GM08714 (cell line): ENCODE results near the gene SNCB.

ENCODE experiments used
- H3K4me3 ChIP-seq: fragments of 200-500 bp; sonication (Bioruptor generic); 2 replicates; pipeline ENCODE4 v1.5.1; 2014; ENCODE audit warnings: mild to moderate bottlenecking, low read length, inconsistent platforms
- ZNF274 ChIP-seq: IDR thresholded peaks from 2 replicates; pipeline ENCODE4 v1.6.1; 2012; ENCODE audit warnings: mild to moderate bottlenecking, low read depth, low read length

The SNCB gene

GRCh38 chr5:176643491-176644219, 13.3 kb upstream of the SNCB start:
- no peak overlapping the region for H3K4me3 ChIP-seq
- TF ChIP-seq ZNF274: no peak

GRCh38 chr5:176642675-176643490, 12.5 kb upstream of the SNCB start:
- TF ChIP-seq ZNF274: no peak

GRCh38 chr5:176640616-176641015, 10.3 kb upstream of the SNCB start:
- H3K4me3 ChIP-seq: no peak overlapping the region
- TF ChIP-seq ZNF274: no peak

More at GRCh38 chr5:176642675-176643490, 12.5 kb upstream of the SNCB start:
- H3K4me3 ChIP-seq: no peak overlapping the region

- no peak for TF ChIP-seq ZNF274
- no peak overlapping the region for H3K4me3 ChIP-seq
Observed at GRCh38 chr5:176639981-176640380, 9.6 kb upstream of the SNCB start.

GRCh38 chr5:176639208-176639607, 8.9 kb upstream of the SNCB start:
- no peak overlapping the region for H3K4me3 ChIP-seq
- no peak for TF ChIP-seq ZNF274

- H3K4me3 ChIP-seq: no peak overlapping the region
- no peak for TF ChIP-seq ZNF274
Observed at GRCh38 chr5:176638437-176638836, 8.1 kb upstream of the SNCB start.

GRCh38 chr5:176637556-176637955, 7.2 kb upstream of the SNCB start:
- H3K4me3 ChIP-seq: no peak overlapping the region
- no peak for TF ChIP-seq ZNF274

GRCh38 chr5:176636426-176636825, 6.1 kb upstream of the SNCB start:
- TF ChIP-seq ZNF274: no peak
- no peak overlapping the region for H3K4me3 ChIP-seq

GRCh38 chr5:176633598-176633997, 3.3 kb upstream of the SNCB start:
- H3K4me3 ChIP-seq: no peak overlapping the region; the same call in 1 of the 2 replicates
- TF ChIP-seq ZNF274: no peak

GRCh38 chr5:176632745-176633144, 2.4 kb upstream of the SNCB start:
- H3K4me3 ChIP-seq: no peak overlapping the region
- no peak for TF ChIP-seq ZNF274

GRCh38 chr5:176631383-176632200, 1.3 kb upstream of the SNCB start:
- no peak for TF ChIP-seq ZNF274
- H3K4me3 ChIP-seq: no peak overlapping the region

- H3K4me3 ChIP-seq: no peak overlapping the region; the same call in 1 of the 2 replicates
- no peak for TF ChIP-seq ZNF274
Observed at GRCh38 chr5:176630681-176631222, 418 bp upstream of the SNCB start.

GRCh38 chr5:176629317-176629852, 949 bp downstream of the SNCB start:
- no peak overlapping the region for H3K4me3 ChIP-seq
- no peak for TF ChIP-seq ZNF274
